Small intestine (tissue), 7 donors: Measurements from ENCODE around the gene PAM. TPM values are rescaled to one million over a fixed set of nuclear protein-coding genes. Genes with fewer than 3 reads are reported as not detected.

Experiments
- DNase-seq, 2 donors: peaks; one replicate each; pipeline versions ENCODE4 v3.0.0 to v3.0.0-alpha.2; 2013
- FAIRE-seq: peaks from 2 replicates; lab custom pipeline; 2012; peaks lifted over from hg19 to GRCh38; lab: Jason Lieb, UNC
- H3K27ac ChIP-seq, 3 donors: one replicate each; pipeline ENCODE4 v1.5.1; 2013; ENCODE audit warnings: low read length in 2 of 3, mild to moderate bottlenecking in 2 of 3, control low read depth in 1 of 3, inconsistent platforms in 1 of 3, low read depth in 1 of 3, moderate library complexity in 1 of 3
- H3K27me3 ChIP-seq, 3 donors: one replicate each; pipeline ENCODE4 v1.6.1; 2013; ENCODE audit warnings: low read length in 3 of 3, inconsistent platforms in 1 of 3; ENCODE audit not compliant: control insufficient read depth in 3 of 3, insufficient read depth in 3 of 3
- H3K36me3 ChIP-seq, 3 donors: one replicate each; pipeline ENCODE4 v1.6.1; 2013; ENCODE audit warnings: low read length in 3 of 3, inconsistent platforms in 1 of 3, low read depth in 1 of 3, mild to moderate bottlenecking in 1 of 3, moderate library complexity in 1 of 3; ENCODE audit not compliant: control insufficient read depth in 3 of 3, insufficient read depth in 2 of 3
- H3K4me1 ChIP-seq, 3 donors: one replicate each; pipeline ENCODE4 v1.6.1; 2013; ENCODE audit warnings: low read length in 2 of 3, inconsistent platforms in 1 of 3, low read depth in 1 of 3, mild to moderate bottlenecking in 1 of 3, moderate library complexity in 1 of 3; ENCODE audit not compliant: control insufficient read depth in 3 of 3, insufficient read depth in 2 of 3
- H3K4me3 ChIP-seq, 3 donors: one replicate each; pipeline ENCODE4 v1.5.1; 2013; ENCODE audit warnings: low read length in 3 of 3, control low read depth in 1 of 3, inconsistent platforms in 1 of 3, low read depth in 1 of 3, mild to moderate bottlenecking in 1 of 3, moderate library complexity in 1 of 3
- H3K9me3 ChIP-seq, 2 donors: one replicate each; pipeline ENCODE4 v1.6.1; 2013; ENCODE audit warnings: low read depth in 1 of 2, low read length in 1 of 2; ENCODE audit not compliant: control insufficient read depth in 2 of 2, insufficient read depth in 1 of 2
- WGBS, 3 donors: extraction: QIAGEN DNeasy Blood & Tissue Kit; methylation state at CpG; one replicate each; pipeline ENCODE4 v1.1.7; 2013; 5-methylcytosine and 5-hydroxymethylcytosine counted together
- polyA plus RNA-seq, 4 donors: library from polyadenylated mRNA; stranded (reverse) in 3 of 4; unstranded in 1 of 4; fragments of 200-250 nt in 3 of 4; fragments of 120-200 nt in 1 of 4; gene quantifications; one replicate each; pipeline versions ENCODE4 v1.2.1 to v1.2.3, GENCODE V29; 2013
- donor health status: healthy with polysubstance abuse.
- donor health status: control.
- donor health status: control.
- donor health status: Bipolar disorder and iron deficiency.
- donor health status: healthy.

The PAM gene
- polyA plus RNA-seq, 4 donors = 40.3 to 110 (median 59.8) TPM

DNA sequence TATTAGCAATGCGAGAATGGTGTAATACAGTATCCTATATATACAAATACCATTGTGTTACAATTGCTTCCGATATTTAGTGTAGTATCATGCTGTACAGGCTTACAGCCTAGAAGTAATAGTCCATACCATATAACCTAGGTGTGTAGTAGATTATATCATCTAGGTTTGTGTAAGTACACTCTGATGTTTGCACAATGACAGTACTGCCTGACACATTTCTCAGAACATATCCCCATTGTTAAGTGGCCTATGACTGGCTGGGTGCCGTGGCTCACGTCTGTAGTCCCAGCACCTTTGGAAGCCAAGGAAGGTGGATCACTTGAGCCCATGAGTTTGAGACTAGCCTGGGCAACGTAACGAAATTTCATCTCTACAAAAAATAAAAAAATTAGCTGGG, 124.6 kb downstream of the PAM start:
- H3K4me3 ChIP-seq = no peak overlapping the region
- no peaks in the 10 kb centered on the region for H3K9me3 ChIP-seq
- H3K27me3 ChIP-seq = no peaks in the 10 kb centered on the region
- WGBS, 3 donors = 79 to 95% (median 93%) methylated on average over 6 of the region's 6 CpGs
- no peak for DNase-seq
- FAIRE-seq = no peak
- H3K36me3 ChIP-seq = peaks cover 0 to 9% (median 0%) of the 10 kb centered on the region in 3 donors
- no peak overlapping the region for H3K27ac ChIP-seq
- H3K4me1 ChIP-seq = peaks cover 0 to 16% (median 4%) of the 10 kb centered on the region in 3 donors

DNA sequence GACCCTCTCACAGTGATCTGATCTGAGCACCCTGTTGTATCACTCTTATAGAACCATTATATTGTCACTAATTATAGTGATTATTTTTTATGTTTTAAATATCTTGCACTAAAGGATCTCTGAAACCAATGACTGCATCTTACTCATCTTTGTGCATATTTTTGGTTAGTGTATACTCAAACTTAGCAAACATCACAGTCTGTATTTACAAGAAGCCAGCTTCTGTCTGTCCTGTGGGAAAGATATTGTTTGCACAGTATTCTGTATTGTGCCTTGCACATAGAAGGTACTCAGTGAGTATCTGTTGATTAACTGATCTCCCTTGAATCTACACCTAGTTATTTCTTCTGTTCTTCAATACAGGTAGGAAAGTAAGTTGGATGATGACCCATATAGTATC, 131.5 kb downstream of the PAM start:
- Histone ChIP-seq H3K4me3 (no peak overlapping the region), H3K27ac (no peak overlapping the region), H3K27me3 (no peaks in the 10 kb centered on the region), H3K4me1 (no peaks in the 10 kb centered on the region), H3K36me3 (peaks cover 0 to 2% (median 0%) of the 10 kb centered on the region in 3 donors), H3K9me3 (no peaks in the 10 kb centered on the region)
- no peak for FAIRE-seq
- DNase-seq = no peak

DNA sequence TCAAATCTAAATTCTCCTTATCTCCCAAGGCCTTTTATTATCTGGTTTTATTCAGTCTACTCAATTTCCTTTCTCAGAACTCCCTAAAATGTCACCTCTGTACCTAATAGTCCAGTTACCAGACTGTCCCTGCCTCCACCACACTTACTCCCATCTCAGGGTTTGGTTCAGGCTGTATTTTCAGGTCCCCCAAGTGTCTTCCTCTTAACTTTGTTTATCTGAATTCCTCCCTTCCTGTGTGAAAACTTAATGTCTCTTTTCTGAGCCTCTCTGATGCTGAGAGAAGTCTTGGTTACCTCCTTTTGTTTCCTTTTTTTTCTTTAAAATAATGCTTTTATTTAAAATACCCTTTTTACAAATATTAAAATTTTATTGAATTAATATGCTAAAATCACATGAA, 133.4 kb downstream of the PAM start:
- no peaks in the 10 kb centered on the region for H3K9me3 ChIP-seq
- FAIRE-seq = no peak
- H3K4me3 ChIP-seq = no peak overlapping the region
- H3K4me1 ChIP-seq = no peaks in the 10 kb centered on the region
- no peak for DNase-seq
- no peaks in the 10 kb centered on the region for H3K27me3 ChIP-seq
- H3K36me3 ChIP-seq = peaks cover 0 to 2% (median 0%) of the 10 kb centered on the region in 3 donors
- no peak overlapping the region for H3K27ac ChIP-seq

DNA sequence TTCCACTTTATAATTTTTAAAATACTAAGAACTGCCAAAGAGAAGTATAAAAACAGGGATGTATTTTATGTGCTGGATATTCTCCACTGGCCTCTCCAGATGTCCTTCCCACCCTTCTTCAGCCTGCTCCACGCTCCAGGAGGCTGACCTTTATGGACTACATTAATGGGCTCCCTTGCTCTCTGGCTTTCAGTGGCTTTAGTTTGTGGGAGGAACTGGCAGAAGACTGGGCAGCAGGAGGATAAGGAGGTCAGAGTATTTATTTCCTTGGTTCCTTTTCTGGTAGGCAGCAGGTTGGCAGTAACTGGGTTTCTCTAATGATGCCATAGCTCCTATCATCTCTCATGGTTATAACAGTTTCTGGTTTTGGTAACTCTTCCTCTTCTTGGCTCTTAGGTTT, 133.9 kb downstream of the PAM start:
- H3K9me3 ChIP-seq = no peaks in the 10 kb centered on the region
- FAIRE-seq (no peak), DNase-seq (no peak)
- no peaks in the 10 kb centered on the region for H3K4me1 ChIP-seq
- H3K27me3 ChIP-seq = no peaks in the 10 kb centered on the region
- no peak overlapping the region for H3K4me3 ChIP-seq
- no peak overlapping the region for H3K27ac ChIP-seq
- H3K36me3 ChIP-seq = peaks cover 0 to 2% (median 0%) of the 10 kb centered on the region in 3 donors
- WGBS, 3 donors = 94 to 96% (median 96%) methylated on average over 1 of the region's 1 CpG

DNA sequence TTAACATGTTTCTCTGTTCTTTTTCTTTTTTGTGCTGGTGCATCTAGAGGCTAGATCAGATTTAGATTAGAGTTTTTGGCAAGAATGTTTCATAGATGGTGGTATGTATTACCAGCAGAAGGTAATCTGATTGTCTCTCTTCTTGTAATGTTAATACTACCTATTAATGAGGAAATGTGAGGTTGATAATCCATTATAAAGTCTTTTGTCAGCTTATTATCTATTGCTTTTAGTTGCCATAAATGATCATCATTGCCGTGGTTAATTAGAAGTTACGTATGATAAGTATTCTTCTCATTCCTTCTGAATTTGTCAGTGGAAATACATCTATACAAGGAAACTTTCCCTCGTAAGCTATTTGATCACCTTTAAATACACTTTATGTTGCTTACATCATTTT, 135.0 kb downstream of the PAM start:
- H3K4me1 ChIP-seq = no peaks in the 10 kb centered on the region

DNA sequence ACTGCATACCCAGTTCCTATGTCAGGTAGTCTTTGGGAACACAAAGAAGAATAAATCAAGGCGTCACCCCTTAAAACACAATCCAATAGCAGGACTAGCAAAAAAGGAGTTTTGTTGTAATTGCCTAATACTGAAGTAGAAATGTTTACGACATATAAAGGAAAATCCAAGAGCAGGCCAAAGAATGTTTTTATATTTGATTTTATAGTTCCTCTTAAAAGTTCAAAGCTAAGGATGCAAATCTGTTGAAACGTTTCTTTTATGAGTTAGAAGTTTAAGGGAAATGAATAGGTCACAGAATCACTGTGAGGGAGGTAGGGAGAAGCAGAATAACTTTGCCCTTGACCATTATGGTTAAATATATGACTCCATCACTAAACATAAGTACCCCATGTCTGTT, 136.1 kb downstream of the PAM start:
- 79 to 83% (median 81%) methylated on average over 3 of the region's 3 CpGs for WGBS, 3 donors
- H3K4me1 ChIP-seq = no peaks in the 10 kb centered on the region
- no peaks in the 10 kb centered on the region for H3K9me3 ChIP-seq
- no peaks in the 10 kb centered on the region for H3K27me3 ChIP-seq
- FAIRE-seq (no peak), DNase-seq (no peak)
- H3K4me3 ChIP-seq = no peak overlapping the region
- H3K36me3 ChIP-seq = peaks cover 0 to 2% (median 0%) of the 10 kb centered on the region in 3 donors
- no peak overlapping the region for H3K27ac ChIP-seq

More for the DNA sequence above, 135.0 kb downstream of the PAM start:
- Histone ChIP-seq H3K27me3 (no peaks in the 10 kb centered on the region), H3K4me3 (no peak overlapping the region), H3K36me3 (peaks cover 0 to 2% (median 0%) of the 10 kb centered on the region in 3 donors), H3K9me3 (no peaks in the 10 kb centered on the region), H3K27ac (no peak overlapping the region)
- 92 to 97% (median 96%) methylated on average over 3 of the region's 3 CpGs for WGBS, 3 donors
- FAIRE-seq = no peak
- DNase-seq = no peak

DNA sequence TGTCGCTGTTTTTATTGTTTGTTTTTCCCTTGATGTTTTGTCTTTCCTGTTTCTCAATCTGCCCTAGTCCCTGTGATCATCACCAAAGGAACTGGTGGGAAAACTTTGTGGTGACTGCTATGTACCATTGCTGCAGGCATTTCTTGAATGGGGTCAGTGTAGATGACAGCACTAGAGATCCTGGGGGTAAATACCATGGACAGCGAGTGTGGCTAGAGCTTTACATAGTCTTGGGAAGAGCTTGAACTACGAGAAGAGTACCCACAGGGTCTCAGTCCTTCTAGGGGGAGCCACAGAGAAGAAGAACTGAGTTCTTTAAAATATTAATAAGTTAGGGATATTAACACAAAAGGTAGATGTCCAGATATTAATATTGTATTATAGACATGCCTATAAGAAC, 138.8 kb downstream of the PAM start:
- WGBS, 3 donors = 88 to 99% (median 98%) methylated on average over 3 of the region's 3 CpGs
- no peak for FAIRE-seq

DNA sequence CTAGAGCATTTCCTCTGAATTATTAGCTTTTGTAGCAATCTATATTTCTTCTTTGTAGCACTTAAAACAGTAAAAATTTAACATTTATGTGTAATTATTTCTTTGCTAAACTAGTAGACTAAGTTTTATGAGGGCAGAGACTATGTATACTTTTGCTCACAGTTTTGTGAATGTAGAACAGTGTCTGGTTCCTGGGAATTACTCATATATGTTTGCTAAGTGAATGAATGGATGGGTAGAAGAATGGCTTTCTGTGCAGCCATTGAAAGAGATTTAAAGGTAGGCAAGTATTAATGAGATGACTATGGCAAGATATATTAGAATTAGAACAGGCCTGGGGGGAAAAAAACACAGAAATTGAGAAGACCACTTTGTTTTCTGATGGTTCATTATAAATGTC, 140.1 kb downstream of the PAM start:
- Histone ChIP-seq H3K9me3 (no peaks in the 10 kb centered on the region), H3K27me3 (no peaks in the 10 kb centered on the region), H3K36me3 (no peaks in the 10 kb centered on the region), H3K27ac (no peak overlapping the region), H3K4me3 (no peak overlapping the region), H3K4me1 (no peaks in the 10 kb centered on the region)
- FAIRE-seq = no peak
- no peak for DNase-seq

More for the DNA sequence above, 138.8 kb downstream of the PAM start:
- Histone ChIP-seq H3K4me3 (no peak overlapping the region), H3K36me3 (no peaks in the 10 kb centered on the region), H3K27me3 (no peaks in the 10 kb centered on the region), H3K4me1 (no peaks in the 10 kb centered on the region), H3K9me3 (no peaks in the 10 kb centered on the region), H3K27ac (no peak overlapping the region)
- DNase-seq = no peak

DNA sequence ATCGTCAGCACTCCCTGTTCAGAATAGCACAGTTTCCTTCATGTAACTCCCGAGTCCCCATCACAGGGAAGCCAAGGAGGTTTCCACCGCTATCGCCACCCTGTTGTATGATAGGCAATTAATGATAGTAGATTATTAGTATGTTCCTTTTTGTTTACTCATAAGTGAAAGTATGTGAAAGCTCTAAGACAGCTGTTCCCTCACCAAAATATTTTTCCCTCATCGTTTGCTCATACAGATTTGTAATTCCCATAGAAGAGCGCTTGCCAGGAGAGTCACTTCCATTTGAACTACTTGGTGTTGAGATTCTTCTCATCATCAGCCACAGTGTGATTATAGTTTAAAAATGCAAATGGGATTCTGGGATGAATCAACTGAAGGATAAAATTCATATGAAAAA, 140.9 kb downstream of the PAM start:
- Histone ChIP-seq H3K27me3 (no peaks in the 10 kb centered on the region), H3K9me3 (no peaks in the 10 kb centered on the region), H3K36me3 (no peaks in the 10 kb centered on the region), H3K4me1 (no peaks in the 10 kb centered on the region), H3K4me3 (no peak overlapping the region), H3K27ac (no peak overlapping the region)
- 92 to 98% (median 93%) methylated on average over 6 of the region's 6 CpGs for WGBS, 3 donors
- no peak for FAIRE-seq
- DNase-seq = no peak
